Measurements from ENCODE around the gene STAT1. TPM values are rescaled to one million over a fixed set of nuclear protein-coding genes. Genes with fewer than 3 reads are reported as not detected.
"Not testable (repeated sequence)": the region's sequence is repeated elsewhere in the genome, so short reads cannot be mapped to it uniquely, and the experiment has no call there.

The STAT1 gene
- total RNA-seq, 1 experiment from 2014 or later: 25.7 TPM

GRCh38 chr2:190974629-190975361 lies 39.2 kb downstream of the STAT1 start:
- Histone ChIP-seq H3K36me3 (replicated peaks; ENCODE audit: control insufficient read depth, insufficient read depth, low read length) (peaks cover 25% of the 10 kb centered on the region), H3K4me3 (ENCODE audit: insufficient read depth, low read depth, low read length) (no peak overlapping the region), H3K27me3 (ENCODE audit: control insufficient read depth, insufficient read depth, low read length) (no peaks in the 10 kb centered on the region)
- no peak for DNase-seq

GRCh38 chr2:190973726-190974628 lies 40.0 kb downstream of the STAT1 start:
- DNase-seq: no peak
- peaks cover 25% of the 10 kb centered on the region for H3K36me3 ChIP-seq (replicated peaks; ENCODE audit: control insufficient read depth, insufficient read depth, low read length)

DNA sequence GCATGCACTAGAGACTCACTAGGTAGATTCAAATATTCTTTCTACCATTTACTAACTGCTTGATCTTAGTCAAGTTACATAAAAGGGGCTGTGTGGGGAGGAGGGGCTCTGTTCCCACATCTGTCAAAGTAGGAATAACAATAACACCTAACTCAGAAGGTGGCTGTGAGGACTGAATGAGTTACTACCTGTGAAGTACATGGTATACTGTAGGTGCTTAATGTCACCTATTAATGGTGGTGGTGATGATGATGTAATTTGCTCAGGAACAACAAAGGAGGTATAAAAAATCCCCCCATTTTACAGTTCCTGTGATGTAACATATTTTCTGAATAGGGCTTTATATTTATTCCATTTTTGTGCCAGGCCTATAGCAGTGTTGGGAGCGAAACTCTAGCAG lies 40.7 kb downstream of the STAT1 start:
- Histone ChIP-seq H3K27me3 (ENCODE audit: control insufficient read depth, insufficient read depth, low read length) (no peaks in the 10 kb centered on the region), H3K4me3 (ENCODE audit: insufficient read depth, low read depth, low read length) (no peak overlapping the region), H3K36me3 (replicated peaks; ENCODE audit: control insufficient read depth, insufficient read depth, low read length) (peaks cover 21% of the 10 kb centered on the region)
- no peak for DNase-seq

More at GRCh38 chr2:190973726-190974628, 40.0 kb downstream of the STAT1 start:
- no peak overlapping the region for H3K4me3 ChIP-seq (ENCODE audit: insufficient read depth, low read depth, low read length)
- no peaks in the 10 kb centered on the region for H3K27me3 ChIP-seq (ENCODE audit: control insufficient read depth, insufficient read depth, low read length)

DNA sequence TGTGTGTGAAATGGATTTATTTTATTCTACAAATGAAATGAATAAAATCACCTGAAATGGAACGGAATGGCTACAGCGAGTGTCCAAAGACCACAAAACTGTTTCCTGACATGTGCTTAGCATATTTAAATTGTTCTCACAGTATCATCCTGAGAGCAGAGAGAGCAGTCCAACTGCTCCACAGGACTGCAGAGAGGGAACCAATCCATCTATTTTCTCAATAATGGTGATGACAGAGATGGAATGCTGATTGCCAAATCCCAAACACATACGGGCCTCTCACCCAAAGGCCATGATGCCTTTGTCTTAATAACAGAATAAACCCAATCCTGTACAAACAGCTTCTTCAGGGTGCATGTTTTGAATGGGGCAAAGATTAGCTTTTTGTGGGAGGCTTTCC lies 41.1 kb downstream of the STAT1 start:
- Histone ChIP-seq H3K36me3 (replicated peaks; ENCODE audit: control insufficient read depth, insufficient read depth, low read length) (peaks cover 20% of the 10 kb centered on the region), H3K4me3 (ENCODE audit: insufficient read depth, low read depth, low read length) (no peak overlapping the region), H3K27me3 (ENCODE audit: control insufficient read depth, insufficient read depth, low read length) (no peaks in the 10 kb centered on the region)
- no peak for DNase-seq

- no peaks in the 10 kb centered on the region for H3K27me3 ChIP-seq (ENCODE audit: control insufficient read depth, insufficient read depth, low read length)
- H3K36me3 ChIP-seq (replicated peaks; ENCODE audit: control insufficient read depth, insufficient read depth, low read length): peaks cover 20% of the 10 kb centered on the region
These were observed 41.8 kb downstream of the STAT1 start for GRCh38 chr2:190972213-190972612.

GRCh38 chr2:190970873-190971506 lies 43.0 kb downstream of the STAT1 start:
- no peaks in the 10 kb centered on the region for H3K27me3 ChIP-seq (ENCODE audit: control insufficient read depth, insufficient read depth, low read length)
- H3K4me3 ChIP-seq (ENCODE audit: insufficient read depth, low read depth, low read length): no peak overlapping the region
- DNase-seq: no peak
- H3K36me3 ChIP-seq (replicated peaks; ENCODE audit: control insufficient read depth, insufficient read depth, low read length): peaks cover 16% of the 10 kb centered on the region

More at GRCh38 chr2:190972213-190972612, 41.8 kb downstream of the STAT1 start:
- DNase-seq: no peak
- H3K4me3 ChIP-seq (ENCODE audit: insufficient read depth, low read depth, low read length): no peak overlapping the region

DNA sequence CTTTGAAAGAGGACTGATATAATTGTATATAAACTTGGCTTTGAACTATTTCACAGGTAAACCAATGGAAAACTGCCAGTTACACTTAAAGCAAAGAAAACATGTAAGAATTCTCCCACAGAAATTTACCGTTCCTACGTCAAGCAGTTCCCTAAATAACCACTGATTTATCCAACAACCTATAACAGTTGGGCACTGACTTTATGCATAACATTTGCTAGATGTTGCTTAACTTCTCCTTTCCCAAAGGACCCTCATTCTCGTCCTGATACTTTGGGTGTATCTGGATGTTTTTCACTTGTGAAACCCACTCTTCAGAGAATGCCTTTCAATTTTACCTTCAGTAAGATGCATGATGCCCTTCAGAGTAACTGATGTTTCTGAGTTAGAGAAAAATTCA lies 43.8 kb downstream of the STAT1 start:
- peaks cover 15% of the 10 kb centered on the region for H3K36me3 ChIP-seq (replicated peaks; ENCODE audit: control insufficient read depth, insufficient read depth, low read length)
- no peak overlapping the region for H3K4me3 ChIP-seq (ENCODE audit: insufficient read depth, low read depth, low read length)
- no peaks in the 10 kb centered on the region for H3K27me3 ChIP-seq (ENCODE audit: control insufficient read depth, insufficient read depth, low read length)
- DNase-seq: no peak

GRCh38 chr2:190968522-190968921 lies 45.4 kb downstream of the STAT1 start:
- H3K36me3 ChIP-seq (replicated peaks; ENCODE audit: control insufficient read depth, insufficient read depth, low read length): peaks cover 8% of the 10 kb centered on the region
- H3K27me3 ChIP-seq (ENCODE audit: control insufficient read depth, insufficient read depth, low read length): no peaks in the 10 kb centered on the region
- DNase-seq: no peak
- no peak overlapping the region for H3K4me3 ChIP-seq (ENCODE audit: insufficient read depth, low read depth, low read length)

DNA sequence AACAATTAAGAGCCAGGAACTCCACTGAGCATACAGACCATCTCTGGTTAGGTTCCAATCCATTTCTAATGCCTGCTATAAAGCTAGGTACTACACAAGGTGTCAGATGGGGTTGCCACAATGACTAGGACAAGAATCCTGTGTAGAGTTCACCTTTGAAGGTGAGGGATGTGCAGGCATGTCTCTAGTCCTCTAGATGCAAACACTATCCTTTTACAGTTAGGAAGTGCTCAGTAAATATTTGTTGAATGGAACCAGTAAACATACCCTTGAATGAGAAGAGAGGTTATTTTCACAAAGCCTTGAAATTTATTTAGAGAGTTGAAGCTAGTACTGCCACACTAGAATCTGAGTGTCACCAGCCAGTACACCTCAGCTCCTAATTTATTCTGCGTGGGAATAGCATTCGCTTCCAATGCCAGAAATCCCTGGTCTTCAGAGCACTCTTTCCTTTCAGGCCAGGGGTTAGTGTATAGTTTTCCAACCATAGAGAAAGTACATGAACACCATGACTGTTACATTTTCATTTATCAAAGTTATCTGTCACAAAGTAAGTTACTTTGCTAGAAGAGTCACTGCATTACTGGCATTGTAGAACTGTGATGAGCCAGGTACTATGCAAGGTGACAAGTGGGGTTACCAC lies 48.3 kb downstream of the STAT1 start:
- H3K36me3 ChIP-seq (replicated peaks; ENCODE audit: control insufficient read depth, insufficient read depth, low read length): peaks cover 2% of the 10 kb centered on the region; the same call in 1 of the 2 replicates
- H3K4me3 ChIP-seq (ENCODE audit: insufficient read depth, low read depth, low read length): no peak overlapping the region
- H3K27me3 ChIP-seq (ENCODE audit: control insufficient read depth, insufficient read depth, low read length): no peaks in the 10 kb centered on the region
- no peak for DNase-seq

GRCh38 chr2:190964170-190964795 lies 49.7 kb downstream of the STAT1 start:
- no peaks in the 10 kb centered on the region for H3K27me3 ChIP-seq (ENCODE audit: control insufficient read depth, insufficient read depth, low read length)
- no peak for DNase-seq
- H3K4me3 ChIP-seq (ENCODE audit: insufficient read depth, low read depth, low read length): no peak overlapping the region
- H3K36me3 ChIP-seq (replicated peaks; ENCODE audit: control insufficient read depth, insufficient read depth, low read length): no peaks in the 10 kb centered on the region; the same call in 1 of the 2 replicates

DNA sequence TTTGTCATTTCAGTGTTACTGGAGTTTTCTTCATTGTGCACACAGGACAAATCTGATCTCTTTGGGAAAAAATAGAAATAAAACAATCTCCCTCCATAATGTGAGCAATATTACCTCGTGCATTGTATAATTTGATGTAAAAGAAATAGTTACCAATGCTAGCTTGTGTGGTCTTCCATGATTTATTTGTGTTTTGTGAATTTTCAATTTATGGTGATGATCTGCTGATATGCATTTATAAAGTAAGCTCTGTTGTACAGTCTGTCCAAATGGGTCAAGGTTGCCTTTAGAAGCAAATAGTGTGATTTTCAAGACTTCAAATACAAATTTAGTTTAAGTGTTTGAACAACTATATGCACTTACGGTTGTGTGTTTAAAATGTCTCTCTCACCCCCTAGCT lies 50.9 kb downstream of the STAT1 start:
- Histone ChIP-seq H3K36me3 (replicated peaks; ENCODE audit: control insufficient read depth, insufficient read depth, low read length) (no peaks in the 10 kb centered on the region; the same call in 1 of the 2 replicates), H3K27me3 (ENCODE audit: control insufficient read depth, insufficient read depth, low read length) (no peaks in the 10 kb centered on the region), H3K4me3 (ENCODE audit: insufficient read depth, low read depth, low read length) (no peak overlapping the region)
- no peak for DNase-seq

- DNase-seq: no peak
These were observed 52.0 kb downstream of the STAT1 start for GRCh38 chr2:190961918-190962487.

DNA sequence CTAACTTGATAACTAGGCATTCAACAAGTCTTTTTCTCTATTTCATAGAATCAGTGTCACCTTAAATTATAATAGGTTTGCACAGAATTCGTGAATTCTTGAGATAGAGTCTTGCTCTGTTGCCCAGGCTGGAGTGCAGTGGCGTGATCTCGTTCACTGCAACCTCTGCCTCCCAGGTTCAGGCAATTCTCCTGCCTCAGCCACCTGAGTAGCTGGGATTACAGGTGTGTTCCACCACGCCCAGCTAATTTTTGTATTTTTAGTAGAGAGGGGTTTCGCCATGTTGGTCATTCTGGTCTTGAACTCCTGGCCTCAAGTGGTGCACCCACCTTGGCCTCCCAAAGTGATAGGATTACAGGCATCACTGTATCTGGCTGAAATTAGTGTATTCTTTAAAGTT lies 52.9 kb downstream of the STAT1 start:
- not testable (repeated sequence) for H3K27me3 ChIP-seq (ENCODE audit: control insufficient read depth, insufficient read depth, low read length); H3K36me3 ChIP-seq (replicated peaks; ENCODE audit: control insufficient read depth, insufficient read depth, low read length); DNase-seq; H3K4me3 ChIP-seq (ENCODE audit: insufficient read depth, low read depth, low read length)

More at GRCh38 chr2:190961918-190962487, 52.0 kb downstream of the STAT1 start:
- no peaks in the 10 kb centered on the region; the same call in 1 of the 2 replicates for H3K36me3 ChIP-seq (replicated peaks; ENCODE audit: control insufficient read depth, insufficient read depth, low read length)
- no peak overlapping the region for H3K4me3 ChIP-seq (ENCODE audit: insufficient read depth, low read depth, low read length)
- no peaks in the 10 kb centered on the region for H3K27me3 ChIP-seq (ENCODE audit: control insufficient read depth, insufficient read depth, low read length)

Measured in H7 (cell line).